OCI-LY7 (cell line): ENCODE data around the gene ROM1.

ENCODE experiments used
- EZH2phosphoT487 ChIP-seq: fragments of 200-600 bp; sonication (generic); IDR thresholded peaks from 2 replicates; pipeline ENCODE4 v1.6.1; 2018; ENCODE audit warnings: low read depth, borderline replicate concordance, mild to moderate bottlenecking, mixed run types, antibody characterized with exemption, low read length, moderate library complexity, mixed read lengths
- TF ChIP-seq, protein P1 (sequence below): fragments of 200-600 bp; sonication (generic); conservative IDR thresholded peaks from 2 replicates; pipeline ENCODE4 v1.5.1; 2014; ENCODE audit warnings: mild to moderate bottlenecking, antibody characterized with exemption, low read length, moderate library complexity, mixed read lengths

DNA sequence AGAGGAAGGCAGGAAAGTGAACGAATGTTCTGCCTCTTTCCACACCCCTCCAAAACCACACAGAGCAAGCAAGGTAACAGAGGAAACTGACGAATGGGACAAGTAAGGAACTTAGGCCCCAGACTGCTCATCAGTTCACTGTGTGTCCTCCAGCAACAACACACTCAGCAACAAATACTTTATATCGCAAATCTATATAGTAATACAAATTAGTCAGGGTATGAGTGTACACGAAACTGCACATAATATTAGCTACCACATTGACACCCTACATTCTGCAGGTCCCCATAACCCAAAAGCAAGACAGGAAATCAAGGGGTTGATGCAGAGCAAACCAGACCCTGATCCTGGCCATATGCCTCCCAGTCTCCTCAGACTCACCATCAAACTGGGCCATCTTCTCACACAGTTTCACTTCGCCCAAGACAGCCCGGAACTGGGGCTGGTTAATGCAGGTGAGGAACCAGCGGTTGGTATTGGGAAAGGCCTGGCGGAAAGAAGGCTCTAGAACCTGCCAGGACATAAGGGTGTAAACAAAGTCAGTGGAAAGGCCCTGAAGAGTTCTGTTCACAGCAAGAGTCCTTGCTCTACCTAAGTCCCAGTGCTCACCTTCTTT, 45.9 kb upstream of the ROM1 start:
- TF ChIP-seq, protein P1, sequence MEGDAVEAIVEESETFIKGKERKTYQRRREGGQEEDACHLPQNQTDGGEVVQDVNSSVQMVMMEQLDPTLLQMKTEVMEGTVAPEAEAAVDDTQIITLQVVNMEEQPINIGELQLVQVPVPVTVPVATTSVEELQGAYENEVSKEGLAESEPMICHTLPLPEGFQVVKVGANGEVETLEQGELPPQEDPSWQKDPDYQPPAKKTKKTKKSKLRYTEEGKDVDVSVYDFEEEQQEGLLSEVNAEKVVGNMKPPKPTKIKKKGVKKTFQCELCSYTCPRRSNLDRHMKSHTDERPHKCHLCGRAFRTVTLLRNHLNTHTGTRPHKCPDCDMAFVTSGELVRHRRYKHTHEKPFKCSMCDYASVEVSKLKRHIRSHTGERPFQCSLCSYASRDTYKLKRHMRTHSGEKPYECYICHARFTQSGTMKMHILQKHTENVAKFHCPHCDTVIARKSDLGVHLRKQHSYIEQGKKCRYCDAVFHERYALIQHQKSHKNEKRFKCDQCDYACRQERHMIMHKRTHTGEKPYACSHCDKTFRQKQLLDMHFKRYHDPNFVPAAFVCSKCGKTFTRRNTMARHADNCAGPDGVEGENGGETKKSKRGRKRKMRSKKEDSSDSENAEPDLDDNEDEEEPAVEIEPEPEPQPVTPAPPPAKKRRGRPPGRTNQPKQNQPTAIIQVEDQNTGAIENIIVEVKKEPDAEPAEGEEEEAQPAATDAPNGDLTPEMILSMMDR, result no peak
- TF ChIP-seq EZH2phosphoT487, result no peak
